Uterus (tissue), 4 donors: Measurements from ENCODE around the gene KCNQ1OT1. TPM values are rescaled to one million over a fixed set of nuclear protein-coding genes. Genes with fewer than 3 reads are reported as not detected.

Source experiments
- DNase-seq, 2 donors: peaks; one replicate each; pipeline ENCODE4 v3.0.0-alpha.2; 2019 to 2020
- H3K27ac ChIP-seq, 2 donors: fragments of 200-600 bp; sonication (generic); 1 replicate in 1 of 2; 2 replicates in 1 of 2; pipeline ENCODE4 v1.5.1; 2016 to 2018
- H3K27me3 ChIP-seq, 2 donors: fragments of 200-600 bp; sonication (generic); one replicate each; pipeline ENCODE4 v1.5.1; 2018 to 2019; ENCODE audit warnings: control low read depth in 1 of 2
- H3K36me3 ChIP-seq, 2 donors: fragments of 200-600 bp; sonication (generic); one replicate each; pipeline ENCODE4 v1.5.1; 2019; ENCODE audit warnings: control low read depth in 1 of 2
- H3K4me1 ChIP-seq, 2 donors: fragments of 200-600 bp; sonication (generic); one replicate each; pipeline ENCODE4 v1.5.1; 2018 to 2019; ENCODE audit warnings: control low read depth in 1 of 2
- H3K4me3 ChIP-seq, 2 donors: fragments of 200-600 bp; sonication (generic); 1 replicate in 1 of 2; 2 replicates in 1 of 2; pipeline ENCODE4 v1.5.1; 2018 to 2019; ENCODE audit warnings: mild to moderate bottlenecking in 1 of 2
- H3K9me3 ChIP-seq, 2 donors: fragments of 200-600 bp; sonication (generic); one replicate each; pipeline ENCODE4 v1.5.1; 2019; ENCODE audit warnings: control low read depth in 1 of 2
- POLR2A ChIP-seq, 2 donors: fragments of 450-650 bp; IDR thresholded peaks; one replicate each; pipeline ENCODE4 v1.6.1; 2016; ENCODE audit warnings: antibody characterized with exemption in 2 of 2, mild to moderate bottlenecking in 1 of 2, moderate library complexity in 1 of 2
- intact Hi-C: fragments of 100-400 bp; cut with DNase I; formaldehyde crosslinking; loops from one replicate; pipeline ENCODE4 v1.15.1; 2023; ENCODE audit warnings: low total_unique reads
- total RNA-seq, 4 donors: library from RNA; depleted of rRNA in 3 of 4; stranded (reverse); fragments of >200 nt in 3 of 4; gene quantifications; one replicate each; pipeline versions ENCODE4 v1.1.0 to v1.2.4, GENCODE V29; 2014 to 2023
- TF ChIP-seq, protein P1 (sequence below), 4 experiments: fragments of 200-600 bp in 2 of 4; fragments of 450-650 bp in 2 of 4; sonication (generic) in 2 of 4; IDR thresholded peaks; one replicate each; pipeline ENCODE4 v1.5.1; 2016 to 2019; ENCODE audit warnings: antibody characterized with exemption in 4 of 4, mild to moderate bottlenecking in 2 of 4, moderate library complexity in 1 of 4
- donor health status: DM: yes; HTN: yes; CAD: no.

The KCNQ1OT1 gene
- total RNA-seq, 4 donors from 2014 or later: 2.6 to 19.4 (median 10.9) TPM

DNA sequence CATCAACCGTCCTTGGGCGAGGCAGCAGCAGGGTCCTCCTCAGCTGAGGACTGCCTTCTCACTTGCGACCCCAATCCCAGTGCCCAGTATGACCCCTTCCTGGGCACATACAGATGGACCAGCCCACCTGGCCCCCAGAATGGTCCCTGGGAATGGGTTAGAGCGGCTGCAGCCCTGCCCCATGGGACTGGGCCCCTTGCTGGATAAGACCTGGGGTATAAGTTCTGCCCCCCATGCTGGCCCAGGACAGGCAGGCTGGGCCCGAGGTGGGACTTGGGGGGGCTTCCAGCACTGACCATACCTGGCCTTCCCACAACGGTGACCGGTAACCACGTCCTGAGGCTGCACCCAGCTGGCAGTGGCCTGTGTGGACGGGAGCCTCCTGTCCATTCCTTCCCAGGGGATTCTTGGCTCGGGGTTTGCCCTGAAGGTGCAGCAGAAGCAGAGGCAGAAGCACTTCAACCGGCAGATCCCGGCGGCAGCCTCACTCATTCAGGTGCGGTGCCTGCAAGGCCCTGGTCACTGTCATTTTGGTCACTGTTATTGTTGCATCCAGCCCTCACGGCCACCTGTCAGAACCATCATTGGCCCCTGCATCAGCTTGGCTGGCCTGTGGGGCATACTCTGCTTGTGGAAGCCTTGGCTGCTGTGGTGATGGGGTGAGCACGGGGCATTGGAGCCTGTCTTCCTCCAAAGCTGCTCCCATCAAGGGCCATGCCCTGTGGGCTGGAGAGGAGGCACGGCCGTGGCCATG lies 114.8 kb downstream of the KCNQ1OT1 start:
- Histone ChIP-seq H3K27me3 (no peaks in the 10 kb centered on the region), H3K27ac (no peak overlapping the region), H3K36me3 (no peaks in the 10 kb centered on the region), H3K4me3 (no peak overlapping the region), H3K9me3 (no peaks in the 10 kb centered on the region), H3K4me1 (no peaks in the 10 kb centered on the region)
- intact Hi-C loops: no loop called here
- TF ChIP-seq POLR2A (IDR thresholded peaks at IDR 0.05): no peak
- TF ChIP-seq, protein P1, sequence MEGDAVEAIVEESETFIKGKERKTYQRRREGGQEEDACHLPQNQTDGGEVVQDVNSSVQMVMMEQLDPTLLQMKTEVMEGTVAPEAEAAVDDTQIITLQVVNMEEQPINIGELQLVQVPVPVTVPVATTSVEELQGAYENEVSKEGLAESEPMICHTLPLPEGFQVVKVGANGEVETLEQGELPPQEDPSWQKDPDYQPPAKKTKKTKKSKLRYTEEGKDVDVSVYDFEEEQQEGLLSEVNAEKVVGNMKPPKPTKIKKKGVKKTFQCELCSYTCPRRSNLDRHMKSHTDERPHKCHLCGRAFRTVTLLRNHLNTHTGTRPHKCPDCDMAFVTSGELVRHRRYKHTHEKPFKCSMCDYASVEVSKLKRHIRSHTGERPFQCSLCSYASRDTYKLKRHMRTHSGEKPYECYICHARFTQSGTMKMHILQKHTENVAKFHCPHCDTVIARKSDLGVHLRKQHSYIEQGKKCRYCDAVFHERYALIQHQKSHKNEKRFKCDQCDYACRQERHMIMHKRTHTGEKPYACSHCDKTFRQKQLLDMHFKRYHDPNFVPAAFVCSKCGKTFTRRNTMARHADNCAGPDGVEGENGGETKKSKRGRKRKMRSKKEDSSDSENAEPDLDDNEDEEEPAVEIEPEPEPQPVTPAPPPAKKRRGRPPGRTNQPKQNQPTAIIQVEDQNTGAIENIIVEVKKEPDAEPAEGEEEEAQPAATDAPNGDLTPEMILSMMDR (IDR thresholded peaks at IDR 0.05): no peak
- DNase-seq: no peak

DNA sequence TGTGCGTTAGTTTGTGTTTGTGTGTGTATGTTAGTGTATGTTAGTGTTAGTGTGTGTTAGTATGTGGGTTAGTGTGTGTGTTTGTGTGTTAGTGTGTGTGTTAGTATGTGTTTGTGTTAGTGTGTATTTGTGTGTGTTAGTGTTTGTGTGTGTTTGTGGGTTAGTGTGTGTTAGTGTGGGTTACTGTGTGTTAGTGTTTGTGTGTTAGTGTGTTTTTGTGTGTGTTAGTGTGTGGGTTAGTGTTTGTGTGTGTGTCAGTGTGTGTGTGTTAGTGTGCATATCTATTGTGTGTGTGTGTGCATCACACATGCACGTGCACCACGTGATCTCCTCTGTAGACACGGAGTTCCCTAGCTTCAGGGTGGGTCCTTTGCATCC lies 115.4 kb downstream of the KCNQ1OT1 start:
- H3K4me3 ChIP-seq: no peak overlapping the region
- intact Hi-C loops: no loop called here
- H3K27ac ChIP-seq: no peak overlapping the region
- no peaks in the 10 kb centered on the region for H3K4me1 ChIP-seq
- DNase-seq: no peak
- H3K27me3 ChIP-seq: no peaks in the 10 kb centered on the region
- TF ChIP-seq POLR2A (IDR thresholded peaks at IDR 0.05): no peak
- TF ChIP-seq, protein P1 (IDR thresholded peaks at IDR 0.05): no peak
- no peaks in the 10 kb centered on the region for H3K9me3 ChIP-seq
- H3K36me3 ChIP-seq: no peaks in the 10 kb centered on the region

DNA sequence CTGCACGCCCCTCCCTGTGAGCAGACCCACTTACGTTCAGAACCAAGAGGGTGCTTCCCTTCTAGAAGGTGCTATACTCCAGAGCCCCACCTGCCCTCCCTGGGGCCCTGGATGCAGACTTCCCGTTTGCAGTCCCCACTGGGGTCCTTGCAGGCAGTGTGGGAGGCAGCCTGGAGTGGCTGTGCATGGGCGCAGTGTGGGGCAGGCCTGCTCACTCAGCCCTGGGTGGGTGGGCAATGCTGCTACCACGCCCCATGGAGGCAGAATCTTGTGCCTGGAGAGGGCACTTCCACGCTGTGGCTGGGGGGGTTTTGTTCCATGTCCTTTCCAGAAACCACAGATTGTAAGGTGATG lies 116.2 kb downstream of the KCNQ1OT1 start:
- Histone ChIP-seq H3K36me3 (no peaks in the 10 kb centered on the region), H3K4me3 (no peak overlapping the region), H3K9me3 (no peaks in the 10 kb centered on the region), H3K4me1 (no peaks in the 10 kb centered on the region), H3K27me3 (no peaks in the 10 kb centered on the region), H3K27ac (no peak overlapping the region)
- intact Hi-C loops: no loop called here
- TF ChIP-seq POLR2A (IDR thresholded peaks at IDR 0.05): no peak
- TF ChIP-seq, protein P1 (IDR thresholded peaks at IDR 0.05): no peak
- DNase-seq: no peak

DNA sequence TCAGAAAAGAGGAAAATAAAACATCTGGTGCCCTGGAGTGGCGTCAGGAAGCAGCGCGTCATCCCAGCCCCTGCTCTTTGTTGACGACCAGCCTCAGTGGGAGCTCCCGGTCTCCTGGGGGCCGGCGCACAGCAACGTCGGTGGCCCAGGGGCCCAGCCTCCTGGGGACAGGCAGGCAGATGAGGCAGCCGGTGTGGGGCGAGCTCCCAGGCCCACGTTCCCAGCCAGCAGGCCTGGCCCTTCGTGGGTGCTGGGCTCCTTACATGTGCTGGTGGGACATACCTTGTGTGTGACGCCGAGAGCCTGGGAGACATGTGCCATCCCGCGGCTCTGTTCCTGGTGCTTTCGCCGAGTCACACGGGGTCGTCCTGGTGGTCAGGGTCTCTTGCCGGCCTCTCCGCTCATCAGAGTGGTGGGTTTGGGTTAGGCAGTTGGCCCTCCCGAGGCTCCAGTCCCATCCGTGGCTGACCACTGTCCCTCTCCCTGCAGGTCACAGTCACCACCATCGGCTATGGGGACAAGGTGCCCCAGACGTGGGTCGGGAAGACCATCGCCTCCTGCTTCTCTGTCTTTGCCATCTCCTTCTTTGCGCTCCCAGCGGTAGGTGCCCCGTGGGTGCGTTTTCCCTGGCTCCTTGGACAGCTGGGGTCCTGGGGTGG lies 116.7 kb downstream of the KCNQ1OT1 start:
- intact Hi-C loops: no loop called here
- H3K27ac ChIP-seq: no peak overlapping the region
- DNase-seq: no peak
- H3K27me3 ChIP-seq: no peaks in the 10 kb centered on the region
- no peak overlapping the region for H3K4me3 ChIP-seq
- TF ChIP-seq, protein P1 (IDR thresholded peaks at IDR 0.05): no peak
- TF ChIP-seq POLR2A (IDR thresholded peaks at IDR 0.05): no peak
- H3K36me3 ChIP-seq: no peaks in the 10 kb centered on the region
- no peaks in the 10 kb centered on the region for H3K9me3 ChIP-seq
- no peaks in the 10 kb centered on the region for H3K4me1 ChIP-seq

DNA sequence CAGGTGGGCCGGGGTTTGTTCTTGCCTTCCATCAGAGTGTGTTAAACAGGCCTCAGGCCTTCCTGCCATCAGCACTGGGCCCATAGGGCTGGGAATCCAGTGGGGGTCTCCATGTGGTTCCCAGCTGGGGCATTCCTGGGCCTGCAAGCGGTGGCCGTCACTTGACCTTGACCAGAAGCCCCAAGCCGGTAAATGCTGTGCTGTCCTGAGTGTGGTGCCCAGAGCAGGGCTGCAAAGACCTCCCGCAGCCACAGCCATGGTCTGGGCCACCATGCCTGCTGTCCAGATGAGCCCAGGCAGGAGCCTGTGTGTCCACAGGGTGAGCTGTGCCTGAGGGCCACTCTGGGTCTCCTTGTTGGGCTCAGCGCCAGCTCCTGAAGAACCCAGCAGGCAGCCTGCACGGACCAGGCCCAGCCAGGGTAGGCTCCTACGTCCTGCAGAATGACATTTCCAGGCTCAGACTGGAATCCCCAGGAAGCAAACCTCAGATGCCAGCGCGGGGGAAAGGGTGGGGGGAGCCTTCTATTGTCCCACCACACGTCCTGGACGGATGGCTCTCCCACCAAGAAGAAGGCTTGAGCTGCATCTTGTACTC lies 117.3 kb downstream of the KCNQ1OT1 start:
- H3K9me3 ChIP-seq: no peaks in the 10 kb centered on the region
- no peak for DNase-seq
- no peaks in the 10 kb centered on the region for H3K27me3 ChIP-seq
- no peak overlapping the region for H3K27ac ChIP-seq
- TF ChIP-seq, protein P1 (IDR thresholded peaks at IDR 0.05): no peak
- TF ChIP-seq POLR2A (IDR thresholded peaks at IDR 0.05): no peak
- intact Hi-C loops: no loop called here
- no peaks in the 10 kb centered on the region for H3K4me1 ChIP-seq
- no peaks in the 10 kb centered on the region for H3K36me3 ChIP-seq
- no peak overlapping the region for H3K4me3 ChIP-seq
